Stimulated activated CD4-positive, alpha-beta T cell treated with anti-CD3 and anti-CD28 coated beads, Interleukin-15, amount 100 ng/mL, for 48 hours (primary cell): ENCODE data around the gene SNX8.
"Not testable (repeated sequence)": the region's sequence is repeated elsewhere in the genome, so short reads cannot be mapped to it uniquely, and the experiment has no call there.

Experiments used
- DNase-seq, 2 donors: peaks; one replicate each; pipeline ENCODE4 v3.0.0-alpha.2; 2020; ENCODE audit warnings: low read depth in 2 of 2

SNX8 gene

GRCh38 chr7:2314209-2314955 lies at the start of gene SNX8:
TSS of gene SNX8 (minus strand) at chr7:2314441. CDS start at chr7:2314421, 20 bp downstream.
- peak; percentile 90 to 94 for DNase-seq

- no peak for DNase-seq
Observed at GRCh38 chr7:2362385-2363088, 48.3 kb upstream of the SNX8 start.

GRCh38 chr7:2360796-2361195 lies 46.6 kb upstream of the SNX8 start:
- DNase-seq, result no peak

- DNase-seq, result no peak
Observed at GRCh38 chr7:2359610-2360009, 45.4 kb upstream of the SNX8 start.

- DNase-seq, result no peak
Observed at GRCh38 chr7:2358968-2359527, 44.8 kb upstream of the SNX8 start.

GRCh38 chr7:2357571-2357970 lies 43.3 kb upstream of the SNX8 start:
- no peak for DNase-seq

- DNase-seq, result no peak
Observed at GRCh38 chr7:2357165-2357564, 42.9 kb upstream of the SNX8 start.

- DNase-seq, result no peak
Observed at GRCh38 chr7:2355705-2356008, 41.4 kb upstream of the SNX8 start.

GRCh38 chr7:2354939-2355704 lies 40.9 kb upstream of the SNX8 start:
- DNase-seq, result peak in 1 of 2 donors; percentile 6

- DNase-seq, result peak; percentile 81 to 82
Observed at GRCh38 chr7:2354186-2354938, 40.1 kb upstream of the SNX8 start, which contains the start of gene EIF3B. TSS of gene EIF3B (plus strand) at chr7:2354827. CDS start at chr7:2354922, 95 bp downstream.

GRCh38 chr7:2353936-2354185 lies 39.6 kb upstream of the SNX8 start:
- peak; percentile 86 to 87 for DNase-seq

- DNase-seq, result no peak
Observed at GRCh38 chr7:2353113-2353935, 39.1 kb upstream of the SNX8 start.

- DNase-seq, result no peak
Observed at GRCh38 chr7:2350861-2351260, 36.6 kb upstream of the SNX8 start.

GRCh38 chr7:2350055-2350454 lies 35.8 kb upstream of the SNX8 start:
- no peak for DNase-seq

GRCh38 chr7:2347351-2348063 lies 33.3 kb upstream of the SNX8 start:
- DNase-seq, result not testable (repeated sequence)

GRCh38 chr7:2336626-2337299 lies 22.5 kb upstream of the SNX8 start:
- no peak for DNase-seq

- DNase-seq, result not testable (repeated sequence)
Observed at GRCh38 chr7:2332606-2333231, 18.5 kb upstream of the SNX8 start.

- DNase-seq, result no peak
Observed at GRCh38 chr7:2331707-2332106, 17.5 kb upstream of the SNX8 start.

- DNase-seq, result no peak
Observed at GRCh38 chr7:2330493-2330892, 16.3 kb upstream of the SNX8 start.
